ENCODE results near the gene CDH2.

- TF ChIP-seq CTCF (IDR thresholded peaks at IDR 0.05) = no peak
- TF ChIP-seq POLR2AphosphoS5 (IDR thresholded peaks at IDR 0.05) = no peak
Measured at GRCh38 chr18:27959101-27959500, 217.8 kb downstream of the CDH2 start.

Measured in prostate gland (tissue), 2 donors.